HK-2 (cell line): ENCODE measurements around the gene GLTP.

Source experiments
- DNase-seq: peaks from one replicate; pipeline ENCODE4 v3.0.0-alpha.2; 2018; ENCODE audit not compliant: unreplicated experiment

GLTP gene

DNA sequence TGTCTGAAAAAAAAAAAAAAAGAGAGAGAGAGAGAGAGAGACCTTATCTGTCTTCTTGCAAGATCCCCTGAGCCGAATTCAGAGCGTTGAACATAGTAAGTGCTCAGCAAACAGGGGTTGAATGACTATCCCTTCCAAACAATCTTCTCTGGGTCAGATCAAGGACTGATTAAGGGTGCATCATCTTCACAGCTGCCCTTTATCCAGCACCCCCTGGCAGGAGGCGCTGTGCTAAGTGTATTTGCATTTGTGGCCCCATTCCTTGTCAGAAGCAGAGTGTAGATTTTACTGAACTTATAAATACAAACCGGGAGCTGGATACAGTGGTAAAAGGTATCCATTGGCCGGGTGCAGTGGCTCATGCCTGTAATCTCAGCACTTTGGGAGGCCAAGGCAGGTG lies 38.3 kb downstream of the GLTP start:
- no peak for DNase-seq

DNA sequence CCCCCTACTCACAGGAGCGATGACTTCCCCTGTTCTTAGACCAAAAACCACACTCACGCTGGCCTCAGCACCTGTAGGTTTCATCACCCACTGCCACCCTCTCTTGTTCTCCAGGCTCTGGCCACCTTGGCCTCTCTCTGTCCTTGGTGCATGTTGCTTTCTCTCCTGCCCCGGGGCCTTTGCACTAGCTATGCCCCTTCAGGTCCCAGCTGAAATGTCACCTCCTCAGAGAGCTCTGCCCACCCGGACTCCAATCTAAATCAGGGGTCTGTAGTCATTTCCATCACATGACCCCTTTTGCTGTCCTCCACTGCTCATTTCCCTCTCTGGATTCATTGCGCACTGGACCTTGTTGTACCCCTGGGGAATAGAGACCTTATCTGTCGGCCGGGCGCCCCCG lies 39.0 kb downstream of the GLTP start:
- no peak for DNase-seq

DNA sequence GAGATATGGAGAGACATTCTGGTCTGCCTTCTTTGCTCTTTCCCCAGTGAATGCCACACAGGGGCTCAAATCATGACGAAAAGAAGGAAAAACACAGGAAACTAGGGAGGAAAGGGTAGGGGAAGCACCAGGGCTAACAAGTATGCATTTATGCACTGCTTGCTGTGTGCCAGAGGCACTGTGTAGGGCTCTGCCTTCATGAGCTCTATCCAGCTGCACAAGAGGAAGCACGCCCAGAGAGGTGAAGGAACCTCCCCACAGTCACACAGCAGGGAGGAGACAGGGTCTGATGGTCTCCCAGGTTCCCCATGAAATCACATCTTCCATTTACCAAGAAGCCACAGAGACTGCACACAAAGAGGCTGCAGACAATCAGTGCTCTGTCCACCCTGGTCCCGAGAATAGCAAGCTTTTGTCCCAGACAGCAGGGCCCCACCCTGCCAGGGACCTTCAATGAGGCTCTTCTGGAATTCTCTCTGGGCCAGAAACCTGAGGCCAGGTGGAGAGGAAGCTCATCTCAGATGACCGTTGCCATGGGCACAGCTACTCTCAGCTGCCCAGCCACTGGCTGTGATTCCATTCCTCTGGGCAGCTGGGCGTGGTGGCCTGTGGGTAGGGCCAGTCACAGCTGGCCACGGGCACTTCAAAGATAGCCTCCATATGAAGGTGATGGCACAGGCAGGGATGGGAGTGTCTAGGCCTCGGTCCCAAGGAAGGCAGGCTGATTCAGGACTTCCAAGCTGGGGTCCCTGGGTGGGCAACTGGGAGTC lies 39.9 kb downstream of the GLTP start:
- DNase-seq, result no peak

DNA sequence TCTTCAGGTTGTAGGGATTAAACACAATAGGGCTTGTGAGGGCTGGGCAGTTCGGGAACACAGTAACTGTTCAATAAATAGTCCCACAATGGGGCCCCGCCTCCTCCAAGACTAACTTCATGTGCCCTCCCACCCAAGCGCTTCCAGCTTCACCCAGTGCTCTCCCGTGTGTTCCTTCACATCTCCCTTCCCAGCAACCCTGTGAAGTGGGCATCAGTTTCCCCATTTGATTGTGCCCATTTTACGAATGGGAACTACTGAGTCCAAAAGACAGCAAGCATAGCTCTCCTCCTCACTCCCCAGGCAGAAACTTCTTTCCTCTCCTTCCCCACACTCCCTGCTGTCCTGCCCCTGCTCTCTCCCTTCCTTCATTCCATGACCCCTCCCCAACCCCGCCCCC lies 40.9 kb downstream of the GLTP start:
- no peak for DNase-seq

DNA sequence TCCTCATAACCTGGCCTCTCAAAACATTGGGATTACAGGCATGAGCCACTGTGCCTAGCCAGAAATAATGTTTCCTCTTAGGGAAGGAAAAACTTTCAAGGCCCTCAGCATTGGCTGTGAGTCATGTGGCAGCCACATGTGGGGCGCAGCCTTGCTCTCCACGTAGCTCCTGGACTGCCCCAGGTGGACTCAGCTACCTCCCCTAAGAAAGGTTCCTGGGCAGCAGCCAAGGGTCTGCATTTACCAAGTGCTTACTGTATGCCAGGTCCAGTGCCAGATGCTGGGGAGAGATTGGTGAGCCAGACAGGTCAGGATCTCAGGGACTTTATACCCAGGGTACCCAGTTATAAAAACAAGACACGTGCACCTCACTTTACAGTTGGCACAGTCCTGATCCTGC lies 43.4 kb downstream of the GLTP start:
- no peak for DNase-seq

DNA sequence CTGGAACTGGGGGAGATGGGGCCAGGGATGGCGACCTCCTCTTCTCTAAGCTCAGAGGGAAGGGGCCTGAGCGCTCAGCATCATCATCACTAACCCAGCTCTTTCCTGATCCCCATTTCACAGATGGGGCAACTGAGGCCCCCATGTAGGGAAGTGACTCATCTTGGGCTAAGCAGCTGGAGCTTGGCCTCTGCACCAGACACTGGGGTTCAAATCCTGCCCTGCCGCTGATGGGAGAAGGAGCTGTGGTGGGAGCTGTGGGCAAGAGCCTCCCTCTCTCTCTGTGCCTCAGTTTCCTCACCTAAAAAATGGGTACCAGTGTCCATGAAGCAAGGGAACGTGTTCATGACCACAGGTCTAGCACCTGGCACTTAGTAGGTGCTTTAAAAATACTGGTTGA lies 44.5 kb downstream of the GLTP start:
- DNase-seq, result no peak

DNA sequence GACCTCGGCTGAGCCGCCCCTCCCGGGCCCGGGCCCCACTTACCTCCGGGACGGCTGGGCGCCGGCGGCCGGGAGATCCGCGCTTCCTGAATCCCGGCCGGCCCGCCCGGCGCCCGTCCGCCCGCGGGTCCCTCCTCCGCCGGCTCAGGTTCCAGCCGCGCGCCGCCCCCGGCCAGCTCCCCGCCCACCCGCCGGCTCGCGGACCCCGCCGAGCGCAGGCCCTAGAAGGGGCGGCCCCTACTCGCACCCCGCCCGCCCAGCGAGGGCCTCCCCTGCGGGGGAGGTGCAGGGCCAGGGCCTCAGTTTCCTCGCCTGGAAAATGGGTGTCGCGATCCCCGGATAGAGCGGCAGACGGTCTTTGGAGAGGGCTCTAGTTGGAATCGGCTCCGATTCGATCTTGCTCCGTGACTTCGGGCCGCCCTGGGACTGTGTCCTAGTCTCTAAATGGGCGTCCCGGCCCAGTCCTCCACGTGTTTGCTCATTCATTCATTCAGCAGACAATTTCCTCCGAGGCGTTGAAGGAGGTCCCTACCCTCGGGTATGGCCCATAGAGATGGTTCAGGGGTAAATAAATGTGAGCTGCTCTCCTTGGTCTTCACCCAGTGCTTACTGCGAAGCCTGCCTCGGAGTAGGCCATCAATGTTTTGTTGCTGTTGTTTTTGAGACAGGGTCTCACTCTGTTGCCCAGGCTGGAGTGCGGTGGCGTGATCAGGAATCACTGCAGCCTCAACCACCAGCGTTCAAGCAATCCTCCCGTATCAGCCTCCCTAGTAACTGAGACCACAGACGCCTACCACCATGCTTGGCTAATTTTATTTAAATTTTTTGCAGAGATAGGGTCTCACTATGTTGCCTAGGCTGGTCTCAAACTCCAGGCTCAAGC lies 46.8 kb downstream of the GLTP start, which contains the start of gene TRPV4:
Gene TRPV4 (minus strand): TSS at position 92 of the 883 bp plus-strand sequence. CDS start 18,602 bp downstream, outside the sequence.
- DNase-seq, result no peak

DNA sequence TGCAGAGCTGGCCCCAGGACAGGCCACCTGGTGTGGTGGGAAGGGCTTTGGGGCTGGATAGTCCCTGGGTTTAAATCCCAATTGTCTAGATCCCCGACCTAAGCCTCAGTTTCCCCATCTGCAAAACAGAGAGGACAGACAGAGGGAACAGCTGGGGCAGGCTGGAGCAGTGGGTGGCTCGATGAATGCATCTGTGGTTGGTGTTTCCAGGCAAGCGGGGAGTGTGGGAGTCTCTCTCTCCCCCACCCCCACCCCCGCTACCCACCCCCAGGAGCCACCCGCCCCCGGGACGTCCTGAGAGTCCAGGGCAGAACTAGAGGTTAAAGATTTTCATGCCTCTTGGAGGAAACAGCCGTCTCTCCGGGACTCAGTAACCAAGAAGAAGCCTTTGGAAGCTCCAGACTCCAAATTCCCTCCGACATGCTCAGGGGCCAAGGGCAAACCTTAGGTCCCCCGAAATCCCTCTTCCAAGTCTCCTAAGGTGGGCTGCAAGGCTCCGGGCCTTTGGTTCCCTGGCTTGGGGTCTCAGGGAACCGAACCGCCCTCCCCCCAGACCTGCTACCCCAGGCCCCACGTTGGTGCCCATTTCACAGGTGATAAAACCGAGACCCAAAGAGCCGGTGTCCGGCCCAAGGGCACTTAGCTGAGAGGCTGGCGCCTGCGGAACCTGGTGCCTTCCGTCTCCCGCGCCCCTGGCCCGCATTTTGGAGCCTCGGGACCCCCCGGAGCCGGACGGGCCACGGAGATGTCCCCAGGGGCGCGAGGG lies 47.6 kb downstream of the GLTP start:
- DNase-seq, result no peak

DNA sequence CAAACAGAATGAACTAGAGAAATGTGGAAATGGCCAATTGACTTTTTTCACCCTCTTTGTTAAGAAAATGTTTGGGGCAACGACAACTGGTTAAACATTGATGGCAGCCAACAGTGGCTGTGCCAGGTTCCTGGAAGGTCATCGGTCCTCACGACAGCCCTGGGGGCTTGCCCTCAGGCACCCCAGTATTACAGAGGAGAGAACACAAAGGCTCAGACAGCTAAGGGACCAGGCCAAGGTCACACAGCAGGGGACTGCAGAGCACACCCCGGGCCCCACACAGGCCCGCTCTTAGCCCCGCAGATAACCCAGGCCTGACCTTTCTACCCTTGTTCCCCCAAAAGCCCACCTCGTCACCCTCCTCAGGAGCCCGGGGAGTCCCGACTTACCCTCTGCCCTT lies 48.4 kb downstream of the GLTP start:
- no peak for DNase-seq

DNA sequence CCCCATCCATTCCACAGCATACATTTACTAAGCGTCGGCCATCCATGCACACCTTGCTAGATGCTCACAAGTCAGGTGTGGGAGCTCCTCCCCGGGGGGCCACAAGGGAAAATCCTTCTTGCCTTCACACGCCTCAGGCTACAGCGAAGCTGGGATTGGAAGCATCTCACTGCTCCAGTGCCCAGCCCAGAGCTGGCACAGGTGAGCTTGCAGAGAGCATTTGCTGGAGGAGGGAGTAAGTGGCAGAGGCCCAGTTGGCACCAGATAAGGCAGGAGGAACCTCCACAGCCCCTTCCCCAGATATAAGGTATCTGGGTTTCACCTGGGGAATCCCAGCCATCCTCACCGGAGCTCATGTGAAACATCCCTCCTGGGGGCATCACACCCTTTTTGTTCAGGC lies 49.0 kb downstream of the GLTP start:
- no peak for DNase-seq

DNA sequence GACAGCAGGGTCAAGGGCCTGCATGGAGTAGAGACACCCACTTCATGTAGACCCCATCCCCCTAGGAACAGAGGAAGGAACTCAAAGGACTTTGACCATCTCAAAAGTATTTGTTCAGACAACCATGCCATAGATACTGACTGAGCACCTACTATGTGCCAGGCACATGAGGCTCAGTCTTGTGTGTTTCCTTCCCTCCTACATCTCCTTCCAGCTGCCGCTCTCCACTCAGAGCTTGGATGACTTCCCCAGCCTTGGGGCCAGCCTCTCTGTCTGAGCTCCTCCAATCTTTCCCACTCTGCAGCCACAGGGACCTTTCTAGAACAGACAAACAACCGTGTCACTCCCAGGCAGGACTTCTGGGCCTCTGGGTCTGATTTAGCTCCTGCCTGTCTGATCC lies 49.6 kb downstream of the GLTP start:
- DNase-seq, result no peak

DNA sequence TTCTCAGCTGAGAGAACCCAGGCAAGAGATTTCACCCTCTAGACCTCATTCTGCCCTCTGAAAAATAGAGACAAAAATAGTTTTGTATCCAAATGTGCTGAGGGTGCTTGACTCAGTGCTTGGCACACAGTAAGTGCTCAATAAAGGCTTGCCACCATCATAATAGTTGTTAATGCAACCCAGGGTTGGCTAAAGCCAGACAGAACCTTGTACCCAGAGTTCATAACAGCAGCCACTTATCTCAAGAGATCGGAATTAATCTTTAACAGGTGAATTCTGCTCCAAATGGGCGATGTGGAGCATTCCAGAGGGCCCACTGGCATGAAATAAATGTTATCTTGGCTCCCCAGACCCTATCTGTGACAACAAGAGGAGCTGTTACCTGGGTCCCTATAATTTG lies 50.1 kb downstream of the GLTP start:
- no peak for DNase-seq

DNA sequence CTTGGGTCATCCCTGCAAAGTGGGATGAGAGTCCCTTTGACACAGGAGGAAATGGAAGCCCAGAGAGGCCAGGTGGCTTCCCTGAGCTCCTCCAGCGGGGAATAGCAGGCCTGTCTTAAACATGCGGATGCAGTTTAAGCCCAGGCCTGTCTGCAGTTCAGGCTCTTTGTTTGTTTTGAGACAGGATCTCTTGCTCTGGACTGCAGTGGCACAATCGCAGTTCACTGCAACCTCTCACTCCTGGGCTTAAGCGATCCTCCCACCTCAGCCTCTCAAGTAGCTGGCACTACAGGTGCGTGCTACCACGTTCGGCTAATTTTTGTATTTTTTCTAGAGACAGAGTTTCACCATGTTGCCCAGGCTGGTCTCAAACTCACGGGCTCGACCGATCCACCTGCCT lies 50.7 kb downstream of the GLTP start:
- no peak for DNase-seq

DNA sequence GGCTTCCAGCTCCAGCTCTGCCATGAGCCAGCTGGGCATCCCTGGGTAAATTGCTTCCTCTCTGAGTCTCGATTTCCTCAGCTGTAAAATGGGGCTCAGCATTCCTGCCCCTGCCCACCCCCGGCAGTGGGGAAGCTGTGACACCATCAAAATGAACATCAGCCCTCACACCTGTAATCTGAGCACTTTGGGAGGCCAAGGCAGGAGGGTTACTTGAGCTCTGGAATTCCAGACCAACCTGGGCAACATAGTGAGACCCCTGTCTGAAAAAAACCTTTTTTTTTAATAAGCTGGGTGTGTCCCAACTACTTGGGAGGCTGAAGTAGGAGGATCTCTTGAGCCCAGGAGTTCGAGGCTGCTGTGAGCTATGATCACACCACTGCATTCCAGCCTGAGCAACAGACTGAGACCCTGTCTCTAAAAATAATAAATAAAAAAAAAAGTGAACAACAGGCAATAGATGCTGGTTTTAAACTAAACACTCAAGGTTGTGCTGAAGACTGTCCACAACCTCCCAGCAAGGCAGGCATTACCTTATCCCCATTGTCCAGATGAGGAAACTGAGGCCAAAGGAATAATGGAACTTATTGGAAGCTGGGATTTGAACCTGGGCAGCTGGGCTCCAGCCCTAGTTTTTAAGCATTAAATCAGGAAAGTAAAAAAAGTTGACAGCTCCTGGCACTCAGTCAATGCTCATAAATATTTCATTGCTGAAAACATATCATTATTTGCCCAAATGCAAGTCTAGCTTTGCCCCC lies 51.4 kb downstream of the GLTP start:
- no peak for DNase-seq

DNA sequence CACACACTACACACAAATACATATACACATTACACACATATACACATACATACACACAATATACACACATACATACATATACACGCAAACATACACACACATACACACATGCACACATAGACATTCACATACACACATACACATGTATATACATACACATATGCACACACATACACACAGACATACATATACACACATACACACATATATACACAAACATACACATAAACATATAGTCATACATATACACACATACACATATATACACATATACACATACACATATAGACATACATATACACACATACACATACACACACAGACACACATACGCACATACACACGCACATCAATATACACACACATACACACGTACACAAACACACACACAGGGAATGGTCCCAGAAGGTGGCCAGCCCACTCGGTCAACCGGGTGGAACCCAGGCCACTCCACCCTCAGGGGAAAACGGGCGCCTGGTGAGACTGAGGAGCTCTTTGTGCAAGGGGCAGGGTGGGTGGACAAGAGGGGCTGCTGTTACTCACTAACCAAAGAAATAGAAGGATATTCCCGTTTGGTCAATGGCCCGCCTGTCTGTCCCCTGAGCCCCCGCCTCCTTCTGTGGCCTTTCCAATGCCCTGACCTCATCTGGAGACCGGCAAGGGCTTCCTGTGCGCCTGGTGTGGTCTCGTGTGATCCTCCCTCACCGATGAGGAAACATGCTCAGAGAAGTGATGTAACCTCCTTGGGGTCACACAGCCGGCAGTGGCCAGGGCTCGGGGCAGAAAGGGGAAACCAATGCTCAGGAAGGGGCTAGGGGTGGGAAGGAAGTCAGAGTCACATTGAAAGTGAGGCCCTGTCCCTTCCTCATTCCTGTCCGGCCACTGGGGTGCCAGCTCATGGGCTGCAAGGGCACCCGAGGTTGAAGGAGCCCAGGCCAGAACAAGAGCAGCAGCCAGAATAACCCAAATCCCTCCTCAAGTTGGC lies 52.5 kb downstream of the GLTP start:
- no peak for DNase-seq

DNA sequence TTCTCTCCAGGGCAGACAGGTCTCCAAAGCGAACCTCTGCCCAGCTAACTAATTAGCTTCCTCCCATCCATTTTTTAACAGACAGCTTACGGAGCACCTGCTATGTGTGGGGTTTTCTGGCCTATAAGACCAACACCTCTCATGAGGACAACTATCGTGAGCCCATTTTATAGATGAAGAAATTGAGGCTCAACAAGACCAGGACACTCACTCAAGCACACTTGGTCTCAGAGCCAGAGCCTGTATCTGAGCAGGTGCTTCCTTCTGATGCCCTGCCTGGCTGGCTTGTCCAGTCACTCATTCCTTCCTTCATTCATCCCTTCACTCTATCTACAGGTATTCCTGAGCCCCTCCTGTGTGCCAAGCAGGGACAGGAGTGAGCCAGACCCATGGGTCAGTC lies 53.3 kb downstream of the GLTP start:
- no peak for DNase-seq

DNA sequence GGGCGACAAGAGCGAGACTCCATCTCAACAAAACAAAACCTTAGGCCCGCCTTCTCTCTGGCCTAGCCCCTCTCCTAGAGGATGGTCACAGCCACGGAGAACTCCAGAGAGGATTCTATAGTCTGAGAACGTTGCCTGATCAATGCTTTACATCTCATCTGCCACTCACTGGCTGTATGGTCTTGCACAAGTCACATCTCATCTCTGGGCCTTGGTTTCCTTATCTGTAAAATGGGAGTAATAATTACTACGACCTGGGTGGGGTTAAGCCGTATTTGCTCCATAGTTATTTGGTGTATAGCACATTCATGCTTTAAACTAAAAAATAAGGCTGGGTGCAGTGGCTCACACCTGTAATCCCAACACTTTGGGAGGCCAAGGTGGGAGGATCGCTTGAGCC lies 55.6 kb downstream of the GLTP start:
- DNase-seq, result no peak

DNA sequence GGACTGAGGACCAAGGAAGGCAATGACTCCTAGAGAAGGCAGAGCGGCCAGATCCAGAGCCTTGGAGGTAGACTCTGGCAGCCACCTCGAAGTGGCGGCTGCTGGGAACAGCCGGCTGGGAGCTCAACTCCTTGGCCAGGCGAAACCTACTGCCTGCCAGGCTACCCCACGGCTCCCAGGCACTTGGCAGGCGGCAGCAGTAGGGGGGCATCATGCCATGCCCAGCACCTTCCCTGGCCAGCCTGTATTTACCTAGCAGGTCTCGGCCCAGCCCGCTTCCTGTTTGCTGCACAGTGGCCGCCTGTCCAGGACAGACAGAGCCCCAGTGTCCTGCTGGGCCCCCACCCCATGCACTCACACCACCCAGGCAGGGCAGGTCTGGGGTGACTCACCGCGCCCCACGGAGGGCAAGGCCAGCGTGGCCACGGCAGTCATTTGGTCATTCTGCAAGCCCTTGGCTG lies 57.4 kb downstream of the GLTP start:
- DNase-seq, result peak; percentile 8

DNA sequence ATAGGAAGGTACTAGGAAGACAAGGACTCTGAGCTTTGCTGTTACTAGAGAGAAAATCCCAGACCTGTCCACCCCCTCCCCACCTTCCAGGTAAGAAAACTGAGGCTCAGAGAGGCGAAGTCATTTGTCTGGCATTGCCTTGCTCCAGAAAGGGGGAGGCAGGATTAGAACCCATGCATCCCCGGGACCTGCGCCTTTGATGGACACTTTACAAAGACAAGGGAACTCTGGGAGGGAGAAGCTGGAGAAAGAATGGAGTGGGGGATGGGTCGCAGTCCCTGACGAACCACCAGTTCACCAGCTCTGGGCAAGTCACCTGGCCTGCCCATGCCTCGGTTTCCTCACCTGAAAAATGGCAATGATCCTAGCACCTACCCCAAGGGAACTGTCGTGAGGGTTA lies 57.9 kb downstream of the GLTP start:
- no peak for DNase-seq

DNA sequence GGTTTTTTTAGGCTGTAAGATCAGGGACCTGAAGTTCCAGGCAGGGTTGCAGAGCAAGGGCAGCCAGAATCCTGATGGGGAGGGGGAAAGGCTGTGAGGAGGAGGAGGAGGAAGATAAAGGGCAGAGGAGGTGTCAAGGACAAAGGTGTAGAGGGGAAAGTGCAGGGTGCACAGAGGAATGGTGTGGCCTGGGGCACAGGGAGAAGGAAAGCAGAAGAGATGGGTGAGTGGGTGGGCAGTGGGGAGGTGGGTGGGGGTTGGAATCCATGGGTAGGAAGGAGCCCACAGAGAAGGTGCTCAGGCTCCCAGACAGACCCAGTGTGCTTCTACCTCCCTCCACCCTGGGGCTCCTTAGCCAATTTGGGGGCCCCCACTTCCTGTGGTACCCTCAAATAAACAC lies 58.4 kb downstream of the GLTP start:
- DNase-seq, result no peak
